Measurements from ENCODE around the gene CARD10. TPM values are rescaled to one million over a fixed set of nuclear protein-coding genes. Genes with fewer than 3 reads are reported as not detected.

The CARD10 gene
- total RNA-seq, 1 experiment from 2014 or later = 0.26 TPM

- peak; percentile 42 for DNase-seq (ENCODE audit: low spot score)
- TF ChIP-seq CTCF (conservative IDR thresholded peaks at IDR 0.05; ENCODE audit: low read depth, low read length) (peak; percentile 65), EZH2 (IDR thresholded peaks at IDR 0.05; ENCODE audit: borderline replicate concordance, low read depth, low read length, poor library complexity, severe bottlenecking) (no peak)
- Histone ChIP-seq H3K36me3 (ENCODE audit: insufficient read depth, low read length, poor library complexity, severe bottlenecking) (no peaks in the 10 kb centered on the region), H3K9me3 (ENCODE audit: low read depth, low read length, poor library complexity, severe bottlenecking) (no peaks in the 10 kb centered on the region), H3K27me3 (replicated peaks; ENCODE audit: insufficient read depth, low read depth, low read length, poor library complexity) (no peaks in the 10 kb centered on the region), H3K4me3 (ENCODE audit: low read depth, low read length, poor library complexity, severe bottlenecking) (no peak overlapping the region), H3K4me1 (ENCODE audit: insufficient read depth, low read length, poor library complexity, severe bottlenecking) (no peaks in the 10 kb centered on the region), H3K27ac (ENCODE audit: low read depth, low read length, poor library complexity, severe bottlenecking) (no peak overlapping the region)
- intact Hi-C loops (cut with micrococcal nuclease; ENCODE audit: unreplicated experiment) = no loop called here
- CTCF ChIA-PET = interaction anchor here (0.6 to 1.3 kb wide), 6 partner anchors 14 to 674 kb away, joined by 3 to 11 read pairs (median 3); no protein-coding TSS in a partner anchor
- no TSS peak for BruUV-seq (replicated peaks)
- POLR2A ChIA-PET (ENCODE audit: low non-redundant PET) = no interaction called here
These were observed 46.7 kb downstream of the CARD10 start for GRCh38 chr22:37472418-37473006.

DNA sequence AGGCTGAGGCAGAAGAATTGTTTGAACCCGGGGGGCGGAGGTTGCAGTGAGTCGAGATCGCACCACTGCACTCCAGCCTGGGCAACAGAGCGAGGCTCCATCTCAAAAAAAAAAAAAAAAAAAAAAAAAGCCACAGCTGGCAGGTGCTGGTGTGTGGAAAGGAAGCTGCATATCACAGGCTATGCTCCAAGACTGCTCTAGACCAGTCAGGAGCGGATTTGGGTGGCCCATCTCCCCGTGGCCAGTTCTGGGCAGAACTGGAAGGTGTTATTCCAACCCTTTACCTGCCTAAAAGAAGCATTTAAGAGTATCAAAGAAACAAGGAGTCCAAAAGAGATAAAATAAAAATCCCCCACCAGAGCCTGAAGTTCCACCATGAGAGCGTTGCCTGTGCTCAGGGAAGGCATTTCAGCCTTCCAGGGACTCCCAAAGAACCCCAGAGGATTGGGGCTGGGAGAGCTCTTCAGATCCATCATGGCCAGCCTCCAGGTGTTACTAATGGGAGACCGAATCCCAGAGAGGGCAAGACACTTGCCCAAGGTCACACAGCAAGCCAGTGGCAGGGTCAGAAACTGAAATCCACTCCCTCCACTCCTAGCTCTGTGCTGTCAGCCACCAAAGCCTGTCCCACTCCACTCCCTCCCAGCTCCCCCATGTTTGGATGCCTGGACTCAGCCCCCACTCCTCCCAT is 47.3 kb downstream of the CARD10 start:
- no peak for DNase-seq (ENCODE audit: low spot score)
- no peaks in the 10 kb centered on the region for H3K36me3 ChIP-seq (ENCODE audit: insufficient read depth, low read length, poor library complexity, severe bottlenecking)
- H3K27me3 ChIP-seq (replicated peaks; ENCODE audit: insufficient read depth, low read depth, low read length, poor library complexity) = no peaks in the 10 kb centered on the region
- ChIA-PET CTCF (interaction anchor here (0.5 to 1.1 kb wide), 3 partner anchors 22 to 646 kb away, joined by 3 to 11 read pairs (median 3); no protein-coding TSS in a partner anchor), POLR2A (ENCODE audit: low non-redundant PET) (no interaction called here)
- no peaks in the 10 kb centered on the region for H3K4me1 ChIP-seq (ENCODE audit: insufficient read depth, low read length, poor library complexity, severe bottlenecking)
- no peak overlapping the region for H3K4me3 ChIP-seq (ENCODE audit: low read depth, low read length, poor library complexity, severe bottlenecking)
- no peak overlapping the region for H3K27ac ChIP-seq (ENCODE audit: low read depth, low read length, poor library complexity, severe bottlenecking)
- no peaks in the 10 kb centered on the region for H3K9me3 ChIP-seq (ENCODE audit: low read depth, low read length, poor library complexity, severe bottlenecking)
- intact Hi-C loops (cut with micrococcal nuclease; ENCODE audit: unreplicated experiment) = no loop called here
- BruUV-seq (replicated peaks) = no TSS peak
- no peak for TF ChIP-seq EZH2 (IDR thresholded peaks at IDR 0.05; ENCODE audit: borderline replicate concordance, low read depth, low read length, poor library complexity, severe bottlenecking)
- TF ChIP-seq CTCF (conservative IDR thresholded peaks at IDR 0.05; ENCODE audit: low read depth, low read length) = no peak

DNA sequence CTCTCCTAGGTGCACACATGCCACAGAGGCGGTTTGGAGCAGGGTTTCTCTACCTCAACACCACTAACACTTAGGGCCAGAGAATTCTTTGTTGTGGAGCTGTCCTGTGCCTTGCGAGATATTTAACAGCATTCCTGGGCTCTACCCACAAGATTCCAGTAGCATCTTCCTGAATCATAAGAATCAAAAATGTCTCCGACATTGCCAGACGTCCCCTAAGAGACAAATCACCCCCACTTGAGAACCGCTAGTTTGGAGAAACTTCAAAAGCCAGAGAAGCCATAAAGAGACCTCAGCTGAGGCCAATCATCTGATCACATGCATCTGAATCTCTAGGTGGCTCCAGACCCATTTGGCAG is 49.1 kb downstream of the CARD10 start:
- no peak overlapping the region for H3K4me3 ChIP-seq (ENCODE audit: low read depth, low read length, poor library complexity, severe bottlenecking)
- BruUV-seq (replicated peaks) = no TSS peak
- H3K9me3 ChIP-seq (ENCODE audit: low read depth, low read length, poor library complexity, severe bottlenecking) = no peaks in the 10 kb centered on the region
- no peaks in the 10 kb centered on the region for H3K36me3 ChIP-seq (ENCODE audit: insufficient read depth, low read length, poor library complexity, severe bottlenecking)
- no peaks in the 10 kb centered on the region for H3K4me1 ChIP-seq (ENCODE audit: insufficient read depth, low read length, poor library complexity, severe bottlenecking)
- H3K27me3 ChIP-seq (replicated peaks; ENCODE audit: insufficient read depth, low read depth, low read length, poor library complexity) = no peaks in the 10 kb centered on the region
- ChIA-PET CTCF (no interaction called here), POLR2A (ENCODE audit: low non-redundant PET) (no interaction called here)
- intact Hi-C loops (cut with micrococcal nuclease; ENCODE audit: unreplicated experiment) = no loop called here
- no peak for DNase-seq (ENCODE audit: low spot score)
- no peak overlapping the region for H3K27ac ChIP-seq (ENCODE audit: low read depth, low read length, poor library complexity, severe bottlenecking)
- TF ChIP-seq EZH2 (IDR thresholded peaks at IDR 0.05; ENCODE audit: borderline replicate concordance, low read depth, low read length, poor library complexity, severe bottlenecking) (no peak), CTCF (conservative IDR thresholded peaks at IDR 0.05; ENCODE audit: low read depth, low read length) (no peak)

All from A673 (cell line).